Hepatocyte (in vitro differentiated cells): Measurements from ENCODE around the gene ASCL1.

Experiments
- CTCF ChIP-seq: fragments of 200-600 bp; sonication (generic); IDR thresholded peaks from 2 replicates; pipeline ENCODE4 v1.5.1; 2016; ENCODE audit warnings: antibody characterized with exemption, mild to moderate bottlenecking; ENCODE audit not compliant: poor library complexity
- EZH2 ChIP-seq: fragments of 200-600 bp; sonication (generic); IDR thresholded peaks from 2 replicates; pipeline ENCODE4 v1.6.1; 2016; ENCODE audit warnings: antibody characterized with exemption, mild to moderate bottlenecking, borderline replicate concordance
- EZH2phosphoT487 ChIP-seq: fragments of 200-600 bp; sonication (generic); IDR thresholded peaks from one replicate; pipeline ENCODE4 v1.6.1; 2018; ENCODE audit warnings: antibody characterized with exemption, mild to moderate bottlenecking, low read depth, moderate library complexity; ENCODE audit not compliant: unreplicated experiment, severe bottlenecking

DNA sequence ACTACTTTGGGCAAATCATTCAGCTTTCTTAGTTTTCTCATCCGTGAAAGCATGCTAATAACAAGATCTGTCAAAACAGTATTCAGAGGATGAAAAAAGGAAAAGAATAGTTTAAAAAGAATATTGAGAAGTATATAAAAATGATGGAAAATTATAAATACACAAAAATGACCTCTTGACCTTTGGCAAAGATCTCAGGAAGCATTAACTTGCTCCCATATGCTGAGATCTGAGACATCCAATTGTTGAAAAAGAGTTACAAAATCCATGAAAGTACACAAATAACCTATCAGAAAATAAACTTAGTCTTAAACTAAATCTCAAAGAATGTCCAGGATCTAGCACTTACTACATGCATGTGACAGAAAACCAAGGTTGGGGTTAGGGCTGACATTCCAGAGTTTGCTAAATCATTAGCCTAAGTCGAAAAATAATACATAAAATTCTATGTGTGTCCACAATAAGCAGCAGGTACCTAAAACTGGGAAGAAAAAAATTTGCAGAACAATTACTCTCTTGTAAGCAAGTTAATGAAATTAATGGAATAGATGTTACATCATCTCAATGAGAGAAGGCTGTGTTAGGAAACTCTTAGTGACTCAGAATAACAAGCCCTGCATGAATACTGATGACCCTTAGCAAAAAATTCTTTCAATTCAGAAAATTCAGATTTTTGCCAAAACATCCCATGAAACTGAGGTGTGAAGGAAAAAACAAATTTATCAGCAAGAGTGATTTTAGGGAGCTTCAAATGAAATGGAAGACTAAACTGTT, 43.8 kb upstream of the ASCL1 start:
- TF ChIP-seq EZH2phosphoT487 (no peak), CTCF (no peak), EZH2 (no peak)
